RWPE1 (cell line): ENCODE measurements around the gene MLIP.

ENCODE experiments used
- CTCF ChIA-PET: fragments of 350-600 bp; sonication (Branson Sonifier 250); formaldehyde crosslinking; extraction: SDS; loops from one replicate; lab custom pipeline; 2021; lab: Yijun Ruan, JAX
- POLR2A ChIA-PET: fragments of 400-600 bp; formaldehyde crosslinking; extraction: SDS; loops from one replicate; lab custom pipeline; 2020; ENCODE audit warnings: antibody characterized with exemption; ENCODE audit not compliant: low non-redundant PET; lab: Yijun Ruan, JAX
- DNase-seq: peaks from one replicate; pipeline ENCODE4 v3.0.0; 2012; ENCODE audit warnings: low spot score
- H3K27ac ChIP-seq: fragments of 450-650 bp; 2 replicates; pipeline ENCODE4 v1.5.1; 2017
- CTCF ChIP-seq: fragments of 450-650 bp; conservative IDR thresholded peaks from 2 replicates; pipeline ENCODE4 v1.5.1; 2017; ENCODE audit warnings: low read depth, mild to moderate bottlenecking

The MLIP gene

DNA sequence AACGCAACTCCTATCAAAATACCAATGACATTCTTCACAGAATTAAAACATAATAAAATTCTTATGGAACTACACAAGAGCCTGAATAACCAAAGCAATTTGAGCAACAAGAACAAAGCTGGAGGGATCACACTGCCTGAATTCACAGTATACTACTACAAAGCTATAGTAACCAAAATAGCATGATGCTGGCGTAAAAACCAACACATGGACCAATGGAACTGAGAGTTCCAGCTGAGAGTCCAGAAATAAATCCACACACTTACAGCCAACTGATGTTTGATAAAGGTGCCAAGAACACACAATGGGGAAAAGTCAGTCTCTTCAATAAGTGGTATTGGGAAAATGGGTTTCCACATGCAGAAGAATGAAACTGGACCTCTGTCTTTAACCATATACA lies 6.9 kb downstream of the MLIP start:
- ChIA-PET CTCF (no interaction called here), POLR2A (no interaction called here)
- DNase-seq: no peak
- no peak overlapping the region for H3K27ac ChIP-seq
- TF ChIP-seq CTCF: no peak

DNA sequence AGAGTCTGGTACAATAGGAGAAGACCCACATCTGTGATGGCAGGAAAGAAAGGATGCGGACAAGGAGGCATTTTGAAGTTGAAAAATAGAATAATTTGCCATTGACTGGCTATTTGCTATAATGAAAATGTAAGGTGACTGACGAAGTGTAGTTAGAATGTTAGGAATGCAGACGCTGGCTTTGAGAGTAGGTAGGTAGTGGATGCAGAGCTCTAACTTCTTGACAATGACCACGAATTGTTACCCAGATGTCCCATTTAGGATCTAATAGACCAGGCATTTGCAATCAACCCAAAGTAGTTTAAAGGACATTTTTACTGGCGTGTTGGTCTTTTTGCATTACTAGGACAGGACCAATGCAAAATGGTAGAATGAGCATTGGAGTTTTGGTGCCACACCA lies 14.2 kb downstream of the MLIP start:
- H3K27ac ChIP-seq: no peak overlapping the region
- DNase-seq: no peak
- TF ChIP-seq CTCF: no peak
- ChIA-PET CTCF (no interaction called here), POLR2A (no interaction called here)

- no peak for DNase-seq
- no peak for TF ChIP-seq CTCF
- ChIA-PET CTCF (no interaction called here), POLR2A (no interaction called here)
- no peak overlapping the region for H3K27ac ChIP-seq
Measured at GRCh38 chr6:54130179-54130578, 18.9 kb downstream of the MLIP start.

DNA sequence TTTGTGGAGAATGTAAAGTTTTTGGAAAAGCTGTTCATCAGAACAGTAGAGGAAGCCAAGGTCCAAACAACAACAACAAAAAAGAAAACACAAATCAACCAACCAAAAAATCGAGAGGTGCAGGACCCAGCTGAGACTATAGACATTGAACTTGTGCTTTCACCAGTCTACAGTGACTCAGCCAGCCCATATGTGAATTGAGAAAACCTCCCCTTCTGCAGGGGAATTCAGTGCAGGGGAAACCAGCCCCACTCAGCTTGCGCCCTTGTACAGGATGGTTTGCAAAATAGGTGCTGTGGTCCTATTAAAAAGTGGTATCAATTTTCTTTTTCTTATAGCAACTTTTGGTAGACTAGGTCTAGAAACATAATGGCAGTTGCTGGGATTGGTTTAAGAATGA lies 21.3 kb downstream of the MLIP start:
- CTCF ChIA-PET: interaction anchor here (0.6 to 1.2 kb wide), 2 partner anchors 10 to 56 kb away, joined by 3 to 5 read pairs; no protein-coding TSS in a partner anchor
- no peak overlapping the region for H3K27ac ChIP-seq
- TF ChIP-seq CTCF: no peak
- DNase-seq: no peak
- POLR2A ChIA-PET: no interaction called here

- no peak overlapping the region for H3K27ac ChIP-seq
- no peak for TF ChIP-seq CTCF
- CTCF ChIA-PET: interaction anchor here (1.2 kb wide), 1 partner anchor 10 kb away, joined by 3 read pairs; no protein-coding TSS in a partner anchor
- POLR2A ChIA-PET: no interaction called here
- DNase-seq: no peak
Measured at GRCh38 chr6:54133186-54133585, 21.9 kb downstream of the MLIP start.

GRCh38 chr6:54134935-54135334 lies 23.7 kb downstream of the MLIP start:
- CTCF ChIA-PET: no interaction called here
- H3K27ac ChIP-seq: no peak overlapping the region
- POLR2A ChIA-PET: no interaction called here
- no peak for DNase-seq
- TF ChIP-seq CTCF: no peak
